Measurements from ENCODE around the gene ACSS1.

- no peak for TF ChIP-seq EZH2 (IDR thresholded peaks at IDR 0.05; ENCODE audit: low read depth)
- TF ChIP-seq CTCF (conservative IDR thresholded peaks at IDR 0.05), result no peak
Measured at GRCh38 chr20:25025986-25026605, 31.8 kb downstream of the ACSS1 start.
